ENCODE results near the gene OPTN.

The OPTN gene

DNA sequence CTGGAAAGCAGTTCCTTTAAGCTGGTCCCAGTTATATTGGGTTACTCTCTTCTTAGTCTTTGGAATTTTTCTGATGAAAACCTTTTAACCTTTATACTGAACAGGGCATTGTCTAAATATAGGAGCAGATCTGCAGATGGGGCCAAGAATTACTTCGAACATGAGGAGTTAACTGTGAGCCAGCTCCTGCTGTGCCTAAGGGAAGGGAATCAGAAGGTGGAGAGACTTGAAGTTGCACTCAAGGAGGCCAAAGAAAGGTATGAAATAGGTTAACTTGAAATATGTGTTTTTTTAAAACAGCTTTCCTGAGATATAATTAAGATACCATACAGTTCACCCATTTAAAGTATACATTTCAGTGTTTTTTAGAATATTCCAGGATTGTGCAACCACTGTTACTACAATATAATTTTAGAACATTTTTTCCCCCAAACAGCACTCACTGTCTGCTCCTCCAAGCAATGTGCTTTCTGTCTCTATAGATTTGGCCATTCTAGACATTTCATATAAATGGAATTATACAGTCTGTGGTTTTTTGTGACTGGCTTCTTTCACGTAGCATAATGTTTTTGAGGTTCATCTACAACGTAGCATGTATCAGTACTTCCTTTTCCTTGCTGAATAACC, 18.9 kb downstream of the OPTN start:
- TF ChIP-seq, protein P1, sequence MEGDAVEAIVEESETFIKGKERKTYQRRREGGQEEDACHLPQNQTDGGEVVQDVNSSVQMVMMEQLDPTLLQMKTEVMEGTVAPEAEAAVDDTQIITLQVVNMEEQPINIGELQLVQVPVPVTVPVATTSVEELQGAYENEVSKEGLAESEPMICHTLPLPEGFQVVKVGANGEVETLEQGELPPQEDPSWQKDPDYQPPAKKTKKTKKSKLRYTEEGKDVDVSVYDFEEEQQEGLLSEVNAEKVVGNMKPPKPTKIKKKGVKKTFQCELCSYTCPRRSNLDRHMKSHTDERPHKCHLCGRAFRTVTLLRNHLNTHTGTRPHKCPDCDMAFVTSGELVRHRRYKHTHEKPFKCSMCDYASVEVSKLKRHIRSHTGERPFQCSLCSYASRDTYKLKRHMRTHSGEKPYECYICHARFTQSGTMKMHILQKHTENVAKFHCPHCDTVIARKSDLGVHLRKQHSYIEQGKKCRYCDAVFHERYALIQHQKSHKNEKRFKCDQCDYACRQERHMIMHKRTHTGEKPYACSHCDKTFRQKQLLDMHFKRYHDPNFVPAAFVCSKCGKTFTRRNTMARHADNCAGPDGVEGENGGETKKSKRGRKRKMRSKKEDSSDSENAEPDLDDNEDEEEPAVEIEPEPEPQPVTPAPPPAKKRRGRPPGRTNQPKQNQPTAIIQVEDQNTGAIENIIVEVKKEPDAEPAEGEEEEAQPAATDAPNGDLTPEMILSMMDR (IDR thresholded peaks at IDR 0.05; ENCODE audit: control insufficient read depth, insufficient read depth, low read depth, low read length, missing control alignments) = no peak
- DNase-seq (ENCODE audit: low read depth) = no peak
- no peak overlapping the region for H3K4me3 ChIP-seq (ENCODE audit: control insufficient read depth, low read depth, low read length)

DNA sequence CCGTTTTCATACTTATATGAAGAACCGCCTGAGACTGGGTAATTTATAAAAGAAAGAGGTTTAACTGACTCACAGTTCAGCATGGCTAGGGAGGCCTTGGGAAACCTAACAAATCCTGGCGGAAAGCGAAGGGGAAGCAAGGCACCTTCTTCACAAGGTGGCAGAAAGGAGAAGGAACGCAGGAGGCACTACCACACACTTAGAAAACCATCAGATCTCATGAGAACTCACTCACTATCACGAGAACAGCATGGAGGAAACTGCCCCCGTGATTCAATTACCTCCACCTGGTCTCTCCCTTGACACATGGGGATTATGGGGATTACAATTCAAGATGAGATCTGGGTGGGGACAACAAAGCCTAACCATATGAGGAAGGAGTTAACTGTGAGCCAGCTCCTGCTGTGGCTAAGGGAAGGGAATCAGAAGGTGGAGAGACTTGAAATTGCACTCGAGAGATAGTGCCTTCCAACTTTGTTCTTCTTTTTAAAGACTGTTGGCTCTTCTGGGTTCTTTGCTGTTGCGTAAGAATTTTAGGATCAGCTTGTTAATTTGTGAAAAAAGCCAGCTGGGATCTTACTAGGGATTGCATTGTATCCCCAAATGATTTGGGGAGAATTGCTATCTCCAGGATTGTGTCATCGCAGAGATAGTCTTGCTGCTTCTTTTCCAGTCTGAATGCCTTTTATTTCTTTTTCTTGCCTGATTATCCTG, 21.0 kb downstream of the OPTN start:
- TF ChIP-seq, protein P1 (IDR thresholded peaks at IDR 0.05; ENCODE audit: control insufficient read depth, insufficient read depth, low read depth, low read length, missing control alignments) = no peak
- peak; percentile 17 for DNase-seq (ENCODE audit: low read depth)
- H3K4me3 ChIP-seq (ENCODE audit: control insufficient read depth, low read depth, low read length) = no peak overlapping the region

DNA sequence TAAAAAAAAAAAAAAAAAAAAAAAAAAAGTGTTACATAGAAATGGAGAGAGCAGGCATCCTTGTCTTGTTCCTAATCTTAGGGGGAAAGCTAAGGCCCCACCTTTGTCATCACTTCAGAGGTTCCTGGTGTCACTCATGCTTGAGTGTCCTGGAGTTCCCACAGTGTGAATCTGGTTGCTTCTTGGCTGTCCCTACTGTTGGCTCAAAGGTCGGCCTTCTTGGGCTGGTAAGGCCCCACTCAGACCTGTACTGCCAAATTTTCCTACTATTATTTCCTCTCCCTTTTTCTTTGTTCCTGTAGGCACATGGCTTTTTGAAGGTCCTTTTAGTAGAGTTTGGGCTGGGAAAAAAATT, 21.5 kb downstream of the OPTN start:
- no peak for DNase-seq (ENCODE audit: low read depth)
- H3K4me3 ChIP-seq (ENCODE audit: control insufficient read depth, low read depth, low read length) = no peak overlapping the region
- TF ChIP-seq, protein P1 (IDR thresholded peaks at IDR 0.05; ENCODE audit: control insufficient read depth, insufficient read depth, low read depth, low read length, missing control alignments) = no peak

DNA sequence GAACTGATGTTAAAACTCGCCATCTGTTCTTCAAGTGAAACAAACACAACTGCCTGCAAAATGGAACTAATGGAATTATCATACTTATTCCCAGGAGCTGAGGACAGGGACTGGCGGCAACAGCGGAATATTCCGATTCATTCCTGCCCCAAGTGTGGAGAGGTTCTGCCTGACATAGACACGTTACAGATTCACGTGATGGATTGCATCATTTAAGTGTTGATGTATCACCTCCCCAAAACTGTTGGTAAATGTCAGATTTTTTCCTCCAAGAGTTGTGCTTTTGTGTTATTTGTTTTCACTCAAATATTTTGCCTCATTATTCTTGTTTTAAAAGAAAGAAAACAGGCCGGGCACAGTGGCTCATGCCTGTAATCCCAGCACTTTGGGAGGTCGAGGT, 36.7 kb downstream of the OPTN start:
- H3K4me3 ChIP-seq (ENCODE audit: control insufficient read depth, low read depth, low read length) = no peak overlapping the region
- TF ChIP-seq, protein P1 (IDR thresholded peaks at IDR 0.05; ENCODE audit: control insufficient read depth, insufficient read depth, low read depth, low read length, missing control alignments) = no peak
- no peak for DNase-seq (ENCODE audit: low read depth)

DNA sequence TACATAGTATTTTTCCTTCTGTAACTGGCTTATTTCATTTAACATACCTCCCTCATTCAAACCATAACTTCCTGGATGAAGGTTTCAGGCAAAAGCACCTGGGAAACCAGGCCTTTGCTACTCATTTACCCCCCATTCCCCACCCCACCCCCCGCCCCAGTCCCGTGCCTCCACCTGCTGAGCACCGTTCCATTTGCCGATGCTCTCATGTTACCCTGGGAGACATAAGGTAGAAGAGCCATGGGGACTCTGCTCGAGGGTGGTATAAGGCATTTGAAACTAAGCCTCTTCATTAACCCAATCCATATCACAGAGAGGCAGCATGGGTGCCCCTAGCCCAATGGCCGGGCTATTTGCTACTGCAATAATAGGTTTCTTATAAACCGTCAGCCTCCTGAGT, 39.2 kb downstream of the OPTN start:
- no peak overlapping the region for H3K4me3 ChIP-seq (ENCODE audit: control insufficient read depth, low read depth, low read length)
- no peak for DNase-seq (ENCODE audit: low read depth)
- TF ChIP-seq, protein P1 (IDR thresholded peaks at IDR 0.05; ENCODE audit: control insufficient read depth, insufficient read depth, low read depth, low read length, missing control alignments) = no peak

DNA sequence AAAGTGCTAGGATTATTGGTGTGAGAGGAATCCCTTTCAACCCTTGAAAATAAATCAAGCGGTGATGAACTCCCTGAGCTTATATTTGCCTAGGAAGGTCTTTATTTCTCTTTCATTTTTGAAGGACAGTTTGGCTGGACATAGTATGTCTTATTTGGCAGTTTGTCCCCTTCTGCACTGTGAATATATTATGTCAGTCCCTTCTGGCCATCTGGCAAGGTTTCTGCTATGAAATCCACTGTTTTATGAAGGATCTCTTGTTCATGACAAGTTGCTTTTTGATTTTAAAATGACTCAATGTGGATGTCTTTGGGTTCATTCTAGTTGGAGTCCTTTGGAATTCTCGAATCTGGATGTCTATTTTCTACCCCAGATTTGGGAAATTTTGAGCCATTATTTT, 39.7 kb downstream of the OPTN start:
- no peak for DNase-seq (ENCODE audit: low read depth)
- TF ChIP-seq, protein P1 (IDR thresholded peaks at IDR 0.05; ENCODE audit: control insufficient read depth, insufficient read depth, low read depth, low read length, missing control alignments) = no peak
- no peak overlapping the region for H3K4me3 ChIP-seq (ENCODE audit: control insufficient read depth, low read depth, low read length)
